GM12878 (cell line): Measurements from ENCODE around the gene FAT1. TPM values are rescaled to one million over a fixed set of nuclear protein-coding genes. Genes with fewer than 3 reads are reported as not detected.

ENCODE experiments used
- ATAC-seq: fragments of 200-7000 bp; cut with Tn5 transposase; 3 replicates; pipeline ENCODE4 v1.9.1; 2020; ENCODE audit warnings: mild to moderate bottlenecking, moderate library complexity
- BruUV-seq: library from RNA; stranded (reverse); fragments of 400-500 nt; replicated peaks from 2 replicates; lab custom pipeline; 2021; lab: Mats Ljungman, UMichigan
- CTCF ChIA-PET: fragments of 300-600 bp; sonication (Branson Sonifier 250); formaldehyde crosslinking; extraction: SDS; loops from one replicate; lab custom pipeline; 2021; ENCODE audit warnings: inconsistent platforms; lab: Yijun Ruan, JAX
- POLR2A ChIA-PET: fragments of 350-600 bp; formaldehyde crosslinking; extraction: SDS; loops from one replicate; lab custom pipeline; 2021; ENCODE audit warnings: inconsistent platforms; lab: Charles Lee
- RAD21 ChIA-PET: fragments of 300-600 bp; sonication (Branson Sonifier 250); formaldehyde crosslinking; loops from one replicate; lab custom pipeline; 2023; ENCODE audit warnings: antibody characterized with exemption; ENCODE audit not compliant: unreplicated experiment; lab: Charles Lee
- SMC1A ChIA-PET: fragments of 300-600 bp; sonication (Branson Sonifier 250); formaldehyde crosslinking; loops from one replicate; lab custom pipeline; 2023; ENCODE audit not compliant: unreplicated experiment, uncharacterized antibody; lab: Charles Lee
- DNase-seq: peaks from one replicate; pipeline ENCODE4 v3.0.0-alpha.2; 2011; ENCODE audit warnings: low read depth, low spot score
- FAIRE-seq: peaks from 3 replicates; lab custom pipeline; 2011; peaks lifted over from hg19 to GRCh38; lab: Jason Lieb, UNC
- H2AFZ ChIP-seq: 2 replicates; pipeline ENCODE4 v1.6.0; 2011; ENCODE audit warnings: low read depth, low read length, control low read depth; ENCODE audit not compliant: control insufficient read depth
- H3K27ac ChIP-seq: 2 replicates; pipeline ENCODE4 v1.5.1; 2011; ENCODE audit warnings: control low read depth; ENCODE audit not compliant: control insufficient read depth, insufficient read depth
- H3K27me3 ChIP-seq, 2 experiments: replicated peaks in 1 of 2; 2 replicates each; pipeline versions ENCODE4 v1.6.0 to v1.6.1; 2011; ENCODE audit warnings: low read length in 1 of 2; ENCODE audit not compliant: control insufficient read depth in 2 of 2, insufficient read depth in 2 of 2
- H3K36me3 ChIP-seq, 2 experiments: 2 replicates each; pipeline ENCODE4 v1.5.1; 2011; ENCODE audit warnings: low read length in 1 of 2; ENCODE audit not compliant: control insufficient read depth in 2 of 2, insufficient read depth in 2 of 2
- H3K4me1 ChIP-seq: 2 replicates; pipeline ENCODE4 v1.6.1; 2011; ENCODE audit warnings: mild to moderate bottlenecking, low read length, moderate library complexity, mixed read lengths; ENCODE audit not compliant: control insufficient read depth, insufficient read depth
- H3K4me2 ChIP-seq: 2 replicates; pipeline ENCODE4 v1.6.0; 2011; ENCODE audit warnings: control low read depth; ENCODE audit not compliant: control insufficient read depth, insufficient read depth
- H3K4me3 ChIP-seq: fragments of 200-600 bp; sonication (generic); 2 replicates; pipeline ENCODE4 v1.5.1; 2016
- H3K79me2 ChIP-seq: 2 replicates; pipeline ENCODE4 v1.6.0; 2011; ENCODE audit warnings: low read length; ENCODE audit not compliant: control insufficient read depth, insufficient read depth
- H3K9ac ChIP-seq: 2 replicates; pipeline ENCODE4 v1.8.0; 2011; ENCODE audit warnings: low read length, control low read depth, mixed read lengths; ENCODE audit not compliant: control insufficient read depth, insufficient read depth
- H3K9me3 ChIP-seq: replicated peaks from 3 replicates; pipeline ENCODE4 v1.5.1; 2011; ENCODE audit warnings: mild to moderate bottlenecking, low read length; ENCODE audit not compliant: control insufficient read depth, insufficient read depth
- H4K20me1 ChIP-seq: 2 replicates; pipeline ENCODE4 v1.6.0; 2011; ENCODE audit not compliant: control insufficient read depth, insufficient read depth
- BMI1 ChIP-seq: fragments of 450-650 bp; IDR thresholded peaks from 2 replicates; pipeline ENCODE4 v1.6.1; 2016; ENCODE audit warnings: mild to moderate bottlenecking, moderate library complexity, borderline replicate concordance
- CHD2 ChIP-seq: IDR thresholded peaks from 2 replicates; pipeline ENCODE4 v1.6.1; 2011; ENCODE audit warnings: low read depth, low read length, improper control_type of control experiment, borderline replicate concordance
- EP300 ChIP-seq, 2 experiments: fragments of 150-350 bp in 1 of 2; IDR thresholded peaks; 2 replicates each; pipeline ENCODE4 v1.6.1; 2011 to 2012; ENCODE audit warnings: low read depth in 2 of 2, low read length in 2 of 2, borderline replicate concordance in 1 of 2, improper control_type of control experiment in 1 of 2, inconsistent platforms in 1 of 2; ENCODE audit not compliant: control insufficient read depth in 1 of 2
- HCFC1 ChIP-seq: fragments of 150-350 bp; IDR thresholded peaks from 2 replicates; pipeline ENCODE4 v1.6.1; 2014; ENCODE audit warnings: low read length
- PAX5 ChIP-seq: IDR thresholded peaks from 2 replicates; pipeline ENCODE4 v1.6.1; 2011; ENCODE audit warnings: low read depth, low read length, borderline replicate concordance
- PML ChIP-seq: IDR thresholded peaks from 2 replicates; pipeline ENCODE4 v1.6.1; 2012; ENCODE audit warnings: low read length, inconsistent platforms
- RAD51 ChIP-seq: fragments of 450-650 bp; IDR thresholded peaks from 2 replicates; pipeline ENCODE4 v1.6.1; 2016; ENCODE audit warnings: moderate library complexity, mild to moderate bottlenecking, inconsistent platforms
- SMC3 ChIP-seq: IDR thresholded peaks from 2 replicates; pipeline ENCODE4 v1.6.1; 2011; ENCODE audit warnings: low read length, improper control_type of control experiment, borderline replicate concordance
- SUZ12 ChIP-seq: fragments of 200-600 bp; sonication (generic); IDR thresholded peaks from one replicate; pipeline ENCODE4 v1.6.1; 2018; ENCODE audit warnings: antibody characterized with exemption, mild to moderate bottlenecking; ENCODE audit not compliant: unreplicated experiment
- ZNF384 ChIP-seq: IDR thresholded peaks from 2 replicates; pipeline ENCODE4 v1.6.1; 2012; ENCODE audit warnings: low read depth, mild to moderate bottlenecking, low read length, improper control_type of control experiment, borderline replicate concordance
- WGBS: methylation state at CpG from one replicate; pipeline ENCODE4 v1.1.6; 2016; ENCODE audit warnings: low lambda C conversion rate; ENCODE audit not compliant: insufficient replicate concordance, insufficient coverage; ENCODE audit errors: missing lambda C conversion rate; 5-methylcytosine and 5-hydroxymethylcytosine counted together
- in situ Hi-C: fragments of 300-500 bp; cut with MboI; formaldehyde crosslinking; loops from 9 replicates; pipeline ENCODE4 v1.14.3; 2018; ENCODE audit warnings: mixed read lengths
- intact Hi-C: fragments of 100-400 bp; cut with micrococcal nuclease; formaldehyde crosslinking; loops from one replicate; pipeline ENCODE4 v1.14.2; 2022; ENCODE audit not compliant: unreplicated experiment
- polyA plus RNA-seq, 11 experiments: library from polyadenylated mRNA; depleted of rRNA in 4 of 11; unstranded in 6 of 11; stranded (reverse) in 5 of 11; fragments of >200 nt; fragmentation: Nextera tagmentation in 4 of 11; fragmentation: Illumina TruSeq in 1 of 11; extraction: Ambion mirVana in 4 of 11; extraction: Trizol in 1 of 11; gene quantifications; 1 replicate in 1 of 11; 2 replicates in 10 of 11; pipeline versions ENCODE4 v1.2.1 to v1.2.3, GENCODE V29; 2011 to 2016; ENCODE audit warnings: inconsistent platforms in 2 of 11, missing spikeins in 2 of 11, low read depth in 1 of 11
- total RNA-seq, 4 experiments: library from RNA; depleted of rRNA in 3 of 4; stranded (reverse); fragments of >200 nt in 3 of 4; fragmentation: Illumina TruSeq in 1 of 4; extraction: Trizol in 1 of 4; gene quantifications; 2 replicates each; pipeline versions ENCODE4 v1.2.1 to v1.2.3, GENCODE V29; 2013 to 2021
- TF ChIP-seq, protein P1 (sequence below): IDR thresholded peaks from 2 replicates; pipeline ENCODE4 v1.6.1; 2011; ENCODE audit warnings: low read depth, low read length, improper control_type of control experiment, borderline replicate concordance

Gene FAT1
- total and polyA plus RNA-seq, 10 of the 15 experiments (the other 5 are each of a cell fraction or from before 2014, with no cell fraction given): 0.04 to 11.8 (median 0.11) TPM; not detected in 1

DNA sequence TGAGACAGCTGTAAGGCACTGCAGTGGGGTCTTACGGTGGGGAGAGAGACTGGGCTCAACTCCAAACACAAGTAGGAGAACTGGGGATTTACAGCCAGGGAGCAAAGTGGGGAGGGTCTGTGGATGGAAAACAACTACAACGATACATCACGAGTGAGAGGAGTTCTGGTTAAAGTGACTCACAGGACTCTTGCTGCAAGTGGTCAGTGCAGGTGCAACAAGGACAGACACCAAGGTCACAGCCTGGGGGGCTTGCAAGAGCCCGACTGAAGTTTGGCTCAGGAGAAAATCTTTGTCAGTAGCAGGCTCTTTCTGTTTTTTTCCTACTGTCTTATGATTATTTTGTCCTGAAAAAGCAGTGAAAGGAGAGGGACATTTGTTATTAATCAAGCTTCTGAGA is 10.1 kb upstream of the FAT1 start:
- intact Hi-C loops (no loop called here), in situ Hi-C loops (no loop called here)
- Histone ChIP-seq H4K20me1 (no peaks in the 10 kb centered on the region), H2AFZ (no peak overlapping the region), H3K79me2 (no peaks in the 10 kb centered on the region), H3K9ac (no peak overlapping the region), H3K4me2 (no peak overlapping the region), H3K9me3 (no peaks in the 10 kb centered on the region; the same call in 2 of the 3 replicates), H3K4me1 (no peaks in the 10 kb centered on the region), H3K4me3 (no peak overlapping the region), H3K36me3 (no peaks in the 10 kb centered on the region), H3K27me3 (no peaks in the 10 kb centered on the region), H3K27ac (no peak overlapping the region)
- CTCF ChIA-PET: no interaction called here
- ATAC-seq (no peak), FAIRE-seq (no peak), DNase-seq (no peak)
- no TSS peak for BruUV-seq
- SMC1A ChIA-PET: no interaction called here
- WGBS: 24% methylated on average over 4 of the region's 4 CpGs
- no peak for TF ChIP-seq CHD2
- no peak for TF ChIP-seq RAD51
- TF ChIP-seq SUZ12: no peak
- TF ChIP-seq, protein P1, sequence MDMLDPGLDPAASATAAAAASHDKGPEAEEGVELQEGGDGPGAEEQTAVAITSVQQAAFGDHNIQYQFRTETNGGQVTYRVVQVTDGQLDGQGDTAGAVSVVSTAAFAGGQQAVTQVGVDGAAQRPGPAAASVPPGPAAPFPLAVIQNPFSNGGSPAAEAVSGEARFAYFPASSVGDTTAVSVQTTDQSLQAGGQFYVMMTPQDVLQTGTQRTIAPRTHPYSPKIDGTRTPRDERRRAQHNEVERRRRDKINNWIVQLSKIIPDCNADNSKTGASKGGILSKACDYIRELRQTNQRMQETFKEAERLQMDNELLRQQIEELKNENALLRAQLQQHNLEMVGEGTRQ: no peak
- no peak for TF ChIP-seq EP300 (IDR thresholded peaks at IDR 0.05; ENCODE audit: borderline replicate concordance in 1 of 2, control insufficient read depth in 1 of 2, low read depth in 2 of 2, low read length in 2 of 2)
- TF ChIP-seq BMI1: no peak
- no peak for TF ChIP-seq HCFC1
- TF ChIP-seq PAX5: no peak
- TF ChIP-seq SMC3: no peak
- TF ChIP-seq ZNF384: no peak
- no peak for TF ChIP-seq PML
- RAD21 ChIA-PET: no interaction called here
- POLR2A ChIA-PET: no interaction called here
